ENCODE measurements around the gene ADGRV1.

ADGRV1 gene

GRCh38 chr5:90878081-90878480 lies 319.5 kb downstream of the ADGRV1 start:
- no peak overlapping the region for H3K4me3 ChIP-seq (ENCODE audit: low read depth in 1 of 2, low read length in 2 of 2)
- peak overlapping the region; percentile 79 for H3K27ac ChIP-seq (ENCODE audit: low read length)
- H3K36me3 ChIP-seq (ENCODE audit: control insufficient read depth in 1 of 2, insufficient read depth in 2 of 2, low read length in 2 of 2): no peaks in the 10 kb centered on the region
- peaks cover 0 to 15% of the 10 kb centered on the region in 2 donors for H3K4me1 ChIP-seq (ENCODE audit: control insufficient read depth in 1 of 2, insufficient read depth in 2 of 2, low read length in 2 of 2)
- H3K9me3 ChIP-seq (ENCODE audit: control insufficient read depth in 1 of 2, low read length in 2 of 2): no peaks in the 10 kb centered on the region
- H3K27me3 ChIP-seq (ENCODE audit: low read depth, low read length): no peaks in the 10 kb centered on the region

GRCh38 chr5:90878549-90879196 lies 320.1 kb downstream of the ADGRV1 start:
- no peaks in the 10 kb centered on the region for H3K27me3 ChIP-seq (ENCODE audit: low read depth, low read length)
- no peaks in the 10 kb centered on the region for H3K36me3 ChIP-seq (ENCODE audit: control insufficient read depth in 1 of 2, insufficient read depth in 2 of 2, low read length in 2 of 2)
- H3K4me1 ChIP-seq (ENCODE audit: control insufficient read depth in 1 of 2, insufficient read depth in 2 of 2, low read length in 2 of 2): peaks cover 0 to 15% of the 10 kb centered on the region in 2 donors
- H3K4me3 ChIP-seq (ENCODE audit: low read depth in 1 of 2, low read length in 2 of 2): no peak overlapping the region
- no peaks in the 10 kb centered on the region for H3K9me3 ChIP-seq (ENCODE audit: control insufficient read depth in 1 of 2, low read length in 2 of 2)
- H3K27ac ChIP-seq (ENCODE audit: low read length): peak overlapping the region; percentile 79

GRCh38 chr5:90881626-90882150 lies 323.1 kb downstream of the ADGRV1 start:
- Histone ChIP-seq H3K36me3 (ENCODE audit: control insufficient read depth in 1 of 2, insufficient read depth in 2 of 2, low read length in 2 of 2) (no peaks in the 10 kb centered on the region), H3K4me3 (ENCODE audit: low read depth in 1 of 2, low read length in 2 of 2) (no peak overlapping the region), H3K9me3 (ENCODE audit: control insufficient read depth in 1 of 2, low read length in 2 of 2) (no peaks in the 10 kb centered on the region), H3K27me3 (ENCODE audit: low read depth, low read length) (no peaks in the 10 kb centered on the region), H3K27ac (ENCODE audit: low read length) (no peak overlapping the region), H3K4me1 (ENCODE audit: control insufficient read depth in 1 of 2, insufficient read depth in 2 of 2, low read length in 2 of 2) (peaks cover 0 to 15% of the 10 kb centered on the region in 2 donors)

GRCh38 chr5:90882448-90882847 lies 323.9 kb downstream of the ADGRV1 start:
- Histone ChIP-seq H3K4me3 (ENCODE audit: low read depth in 1 of 2, low read length in 2 of 2) (no peak overlapping the region), H3K36me3 (ENCODE audit: control insufficient read depth in 1 of 2, insufficient read depth in 2 of 2, low read length in 2 of 2) (no peaks in the 10 kb centered on the region), H3K27me3 (ENCODE audit: low read depth, low read length) (no peaks in the 10 kb centered on the region), H3K4me1 (ENCODE audit: control insufficient read depth in 1 of 2, insufficient read depth in 2 of 2, low read length in 2 of 2) (peaks cover 0 to 15% of the 10 kb centered on the region in 2 donors), H3K9me3 (ENCODE audit: control insufficient read depth in 1 of 2, low read length in 2 of 2) (no peaks in the 10 kb centered on the region), H3K27ac (ENCODE audit: low read length) (no peak overlapping the region)

GRCh38 chr5:90885180-90885868 lies 326.7 kb downstream of the ADGRV1 start:
- no peak overlapping the region for H3K27ac ChIP-seq (ENCODE audit: low read length)
- no peaks in the 10 kb centered on the region for H3K9me3 ChIP-seq (ENCODE audit: control insufficient read depth in 1 of 2, low read length in 2 of 2)
- no peaks in the 10 kb centered on the region for H3K36me3 ChIP-seq (ENCODE audit: control insufficient read depth in 1 of 2, insufficient read depth in 2 of 2, low read length in 2 of 2)
- no peaks in the 10 kb centered on the region for H3K4me1 ChIP-seq (ENCODE audit: control insufficient read depth in 1 of 2, insufficient read depth in 2 of 2, low read length in 2 of 2)
- no peaks in the 10 kb centered on the region for H3K27me3 ChIP-seq (ENCODE audit: low read depth, low read length)
- no peak overlapping the region for H3K4me3 ChIP-seq (ENCODE audit: low read depth in 1 of 2, low read length in 2 of 2)

GRCh38 chr5:90886381-90886780 lies 327.8 kb downstream of the ADGRV1 start:
- H3K27ac ChIP-seq (ENCODE audit: low read length): no peak overlapping the region
- no peak overlapping the region for H3K4me3 ChIP-seq (ENCODE audit: low read depth in 1 of 2, low read length in 2 of 2)
- no peaks in the 10 kb centered on the region for H3K4me1 ChIP-seq (ENCODE audit: control insufficient read depth in 1 of 2, insufficient read depth in 2 of 2, low read length in 2 of 2)
- H3K36me3 ChIP-seq (ENCODE audit: control insufficient read depth in 1 of 2, insufficient read depth in 2 of 2, low read length in 2 of 2): no peaks in the 10 kb centered on the region
- H3K9me3 ChIP-seq (ENCODE audit: control insufficient read depth in 1 of 2, low read length in 2 of 2): no peaks in the 10 kb centered on the region
- H3K27me3 ChIP-seq (ENCODE audit: low read depth, low read length): no peaks in the 10 kb centered on the region

- H3K36me3 ChIP-seq (ENCODE audit: control insufficient read depth in 1 of 2, insufficient read depth in 2 of 2, low read length in 2 of 2): no peaks in the 10 kb centered on the region
- no peaks in the 10 kb centered on the region for H3K27me3 ChIP-seq (ENCODE audit: low read depth, low read length)
- no peaks in the 10 kb centered on the region for H3K4me1 ChIP-seq (ENCODE audit: control insufficient read depth in 1 of 2, insufficient read depth in 2 of 2, low read length in 2 of 2)
- H3K27ac ChIP-seq (ENCODE audit: low read length): no peak overlapping the region
- H3K4me3 ChIP-seq (ENCODE audit: low read depth in 1 of 2, low read length in 2 of 2): no peak overlapping the region
- no peaks in the 10 kb centered on the region for H3K9me3 ChIP-seq (ENCODE audit: control insufficient read depth in 1 of 2, low read length in 2 of 2)
Observed at GRCh38 chr5:90888511-90889324, 330.1 kb downstream of the ADGRV1 start.

- H3K27ac ChIP-seq (ENCODE audit: low read length): no peak overlapping the region
- no peaks in the 10 kb centered on the region for H3K4me1 ChIP-seq (ENCODE audit: control insufficient read depth in 1 of 2, insufficient read depth in 2 of 2, low read length in 2 of 2)
- no peaks in the 10 kb centered on the region for H3K27me3 ChIP-seq (ENCODE audit: low read depth, low read length)
- H3K9me3 ChIP-seq (ENCODE audit: control insufficient read depth in 1 of 2, low read length in 2 of 2): no peaks in the 10 kb centered on the region
- no peaks in the 10 kb centered on the region for H3K36me3 ChIP-seq (ENCODE audit: control insufficient read depth in 1 of 2, insufficient read depth in 2 of 2, low read length in 2 of 2)
- H3K4me3 ChIP-seq (ENCODE audit: low read depth in 1 of 2, low read length in 2 of 2): no peak overlapping the region
Observed at GRCh38 chr5:90889325-90889600, 330.7 kb downstream of the ADGRV1 start.

GRCh38 chr5:90890180-90890579 lies 331.6 kb downstream of the ADGRV1 start:
- no peaks in the 10 kb centered on the region for H3K36me3 ChIP-seq (ENCODE audit: control insufficient read depth in 1 of 2, insufficient read depth in 2 of 2, low read length in 2 of 2)
- H3K4me1 ChIP-seq (ENCODE audit: control insufficient read depth in 1 of 2, insufficient read depth in 2 of 2, low read length in 2 of 2): no peaks in the 10 kb centered on the region
- H3K9me3 ChIP-seq (ENCODE audit: control insufficient read depth in 1 of 2, low read length in 2 of 2): no peaks in the 10 kb centered on the region
- no peak overlapping the region for H3K4me3 ChIP-seq (ENCODE audit: low read depth in 1 of 2, low read length in 2 of 2)
- H3K27me3 ChIP-seq (ENCODE audit: low read depth, low read length): no peaks in the 10 kb centered on the region
- no peak overlapping the region for H3K27ac ChIP-seq (ENCODE audit: low read length)

- Histone ChIP-seq H3K4me1 (ENCODE audit: control insufficient read depth in 1 of 2, insufficient read depth in 2 of 2, low read length in 2 of 2) (no peaks in the 10 kb centered on the region), H3K36me3 (ENCODE audit: control insufficient read depth in 1 of 2, insufficient read depth in 2 of 2, low read length in 2 of 2) (no peaks in the 10 kb centered on the region), H3K4me3 (ENCODE audit: low read depth in 1 of 2, low read length in 2 of 2) (no peak overlapping the region), H3K27me3 (ENCODE audit: low read depth, low read length) (no peaks in the 10 kb centered on the region), H3K9me3 (ENCODE audit: control insufficient read depth in 1 of 2, low read length in 2 of 2) (no peaks in the 10 kb centered on the region), H3K27ac (ENCODE audit: low read length) (no peak overlapping the region)
Observed at GRCh38 chr5:90894866-90895420, 336.3 kb downstream of the ADGRV1 start.

GRCh38 chr5:90897618-90898017 lies 339.0 kb downstream of the ADGRV1 start:
- no peaks in the 10 kb centered on the region for H3K4me1 ChIP-seq (ENCODE audit: control insufficient read depth in 1 of 2, insufficient read depth in 2 of 2, low read length in 2 of 2)
- no peak overlapping the region for H3K27ac ChIP-seq (ENCODE audit: low read length)
- H3K27me3 ChIP-seq (ENCODE audit: low read depth, low read length): no peaks in the 10 kb centered on the region
- no peaks in the 10 kb centered on the region for H3K9me3 ChIP-seq (ENCODE audit: control insufficient read depth in 1 of 2, low read length in 2 of 2)
- H3K36me3 ChIP-seq (ENCODE audit: control insufficient read depth in 1 of 2, insufficient read depth in 2 of 2, low read length in 2 of 2): no peaks in the 10 kb centered on the region
- no peak overlapping the region for H3K4me3 ChIP-seq (ENCODE audit: low read depth in 1 of 2, low read length in 2 of 2)
